Natural killer cell (primary cell): ENCODE data around the gene NFE2L3. TPM values are rescaled to one million over a fixed set of nuclear protein-coding genes. Genes with fewer than 3 reads are reported as not detected.

Experiments
- ATAC-seq, 3 donors: fragments of 150-1000 bp in 2 of 3; fragments of 200-7000 bp in 1 of 3; cut with Tn5 transposase; 1 replicate in 1 of 3; 2 replicates in 2 of 3; pipeline ENCODE4 v1.10.0; 2021; ENCODE audit warnings: mild to moderate bottlenecking in 2 of 3, moderate library complexity in 2 of 3
- DNase-seq, 2 donors: peaks; one replicate each; pipeline versions ENCODE4 v3.0.0 to v3.0.0-alpha.2; 2013 to 2021; ENCODE audit warnings: mixed read lengths in 1 of 2
- H3K27ac ChIP-seq: one replicate; pipeline ENCODE4 v1.5.1; 2013; ENCODE audit warnings: mild to moderate bottlenecking, low read length
- H3K27me3 ChIP-seq: one replicate; pipeline ENCODE4 v1.6.1; 2013; ENCODE audit warnings: low read length; ENCODE audit not compliant: control insufficient read depth, insufficient read depth
- H3K36me3 ChIP-seq: one replicate; pipeline ENCODE4 v1.6.1; 2013; ENCODE audit warnings: low read length; ENCODE audit not compliant: control insufficient read depth, insufficient read depth
- H3K4me1 ChIP-seq: one replicate; pipeline ENCODE4 v1.6.1; 2013; ENCODE audit warnings: low read length; ENCODE audit not compliant: control insufficient read depth, insufficient read depth
- H3K4me3 ChIP-seq: one replicate; pipeline ENCODE4 v1.5.1; 2013; ENCODE audit warnings: low read length
- H3K9me3 ChIP-seq: one replicate; pipeline ENCODE4 v1.6.1; 2013; ENCODE audit warnings: low read length; ENCODE audit not compliant: control insufficient read depth, insufficient read depth
- H3K27ac Mint-ChIP-seq, 2 donors: one replicate each; pipeline ENCODE4 v1.8.0; 2022; ENCODE audit warnings: mild to moderate bottlenecking in 2 of 2, mixed read lengths in 2 of 2, moderate library complexity in 1 of 2
- H3K27me3 Mint-ChIP-seq, 2 donors: one replicate each; pipeline ENCODE4 v1.8.0; 2022; ENCODE audit warnings: low read depth in 2 of 2, mixed read lengths in 2 of 2
- H3K36me3 Mint-ChIP-seq: one replicate; pipeline ENCODE4 v1.8.0; 2022; ENCODE audit warnings: mixed read lengths
- H3K4me1 Mint-ChIP-seq, 2 donors: one replicate each; pipeline ENCODE4 v1.8.0; 2022; ENCODE audit warnings: mixed read lengths in 2 of 2
- H3K4me3 Mint-ChIP-seq: one replicate; pipeline ENCODE4 v1.8.0; 2022; ENCODE audit warnings: mild to moderate bottlenecking, moderate library complexity, mixed read lengths
- H3K9me3 Mint-ChIP-seq, 2 donors: one replicate each; pipeline ENCODE4 v1.8.0; 2022; ENCODE audit warnings: mixed read lengths in 2 of 2
- WGBS: methylation state at CpG from one replicate; pipeline ENCODE4 v1.1.7; 2013; ENCODE audit warnings: missing lambda C conversion rate; ENCODE audit not compliant: insufficient coverage; 5-methylcytosine and 5-hydroxymethylcytosine counted together
- intact Hi-C: fragments of 100-400 bp; cut with micrococcal nuclease; formaldehyde crosslinking; loops from one replicate; pipeline ENCODE4 v1.14.2; 2022
- total RNA-seq, 4 donors: library from RNA; stranded (reverse); fragments of 120-200 nt in 1 of 4; gene quantifications; one replicate each; pipeline versions ENCODE4 v1.2.3 to v1.2.4, GENCODE V29; 2013 to 2022
- TF ChIP-seq, protein P1 (sequence below): fragments of 200-600 bp; IDR thresholded peaks from one replicate; pipeline ENCODE4 v1.8.0; 2022; ENCODE audit warnings: antibody characterized with exemption

Gene NFE2L3
- total RNA-seq, 3 donors from 2014 or later (not counting 1 experiment from before 2014, with no cell fraction given), result 0.68 to 2.0 (median 1.00) TPM

DNA sequence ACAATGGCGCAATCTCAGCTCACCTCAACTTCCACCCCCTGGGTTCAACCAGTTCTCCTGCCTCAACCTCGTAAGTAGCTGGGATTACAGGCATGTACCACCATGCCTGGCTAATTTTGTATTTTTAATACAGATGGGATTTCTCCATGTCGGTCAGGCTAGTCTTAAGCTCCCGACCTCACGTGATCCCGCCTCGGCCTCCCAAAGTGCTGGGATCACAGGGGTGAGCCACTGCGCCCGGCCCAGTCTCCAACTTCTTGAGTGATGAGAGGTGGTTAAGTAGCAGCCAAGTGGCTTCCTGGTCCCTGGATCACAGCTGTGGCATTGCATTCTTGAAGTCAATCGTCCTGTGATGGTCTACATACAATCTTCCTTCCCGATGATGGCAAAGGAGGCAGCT is 46.1 kb upstream of the NFE2L3 start:
- peaks cover 16% of the 10 kb centered on the region for H3K4me1 ChIP-seq
- no peak overlapping the region for H3K27ac ChIP-seq
- peaks cover 6 to 8% of the 10 kb centered on the region in 2 donors for H3K27me3 Mint-ChIP-seq
- ATAC-seq (no peak), DNase-seq (no peak)
- H3K9me3 Mint-ChIP-seq, result no peaks in the 10 kb centered on the region
- H3K27ac Mint-ChIP-seq, result no peak overlapping the region
- H3K36me3 ChIP-seq, result no peaks in the 10 kb centered on the region
- no peaks in the 10 kb centered on the region for H3K36me3 Mint-ChIP-seq
- no peaks in the 10 kb centered on the region for H3K9me3 ChIP-seq
- no peak overlapping the region for H3K4me3 Mint-ChIP-seq
- H3K27me3 ChIP-seq, result no peaks in the 10 kb centered on the region
- WGBS, result 96% methylated on average over 11 of the region's 11 CpGs
- no peak overlapping the region for H3K4me3 ChIP-seq
- TF ChIP-seq, protein P1, sequence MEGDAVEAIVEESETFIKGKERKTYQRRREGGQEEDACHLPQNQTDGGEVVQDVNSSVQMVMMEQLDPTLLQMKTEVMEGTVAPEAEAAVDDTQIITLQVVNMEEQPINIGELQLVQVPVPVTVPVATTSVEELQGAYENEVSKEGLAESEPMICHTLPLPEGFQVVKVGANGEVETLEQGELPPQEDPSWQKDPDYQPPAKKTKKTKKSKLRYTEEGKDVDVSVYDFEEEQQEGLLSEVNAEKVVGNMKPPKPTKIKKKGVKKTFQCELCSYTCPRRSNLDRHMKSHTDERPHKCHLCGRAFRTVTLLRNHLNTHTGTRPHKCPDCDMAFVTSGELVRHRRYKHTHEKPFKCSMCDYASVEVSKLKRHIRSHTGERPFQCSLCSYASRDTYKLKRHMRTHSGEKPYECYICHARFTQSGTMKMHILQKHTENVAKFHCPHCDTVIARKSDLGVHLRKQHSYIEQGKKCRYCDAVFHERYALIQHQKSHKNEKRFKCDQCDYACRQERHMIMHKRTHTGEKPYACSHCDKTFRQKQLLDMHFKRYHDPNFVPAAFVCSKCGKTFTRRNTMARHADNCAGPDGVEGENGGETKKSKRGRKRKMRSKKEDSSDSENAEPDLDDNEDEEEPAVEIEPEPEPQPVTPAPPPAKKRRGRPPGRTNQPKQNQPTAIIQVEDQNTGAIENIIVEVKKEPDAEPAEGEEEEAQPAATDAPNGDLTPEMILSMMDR, result no peak
- peaks cover 6 to 15% of the 10 kb centered on the region in 2 donors for H3K4me1 Mint-ChIP-seq
- intact Hi-C loops, result no loop called here

DNA sequence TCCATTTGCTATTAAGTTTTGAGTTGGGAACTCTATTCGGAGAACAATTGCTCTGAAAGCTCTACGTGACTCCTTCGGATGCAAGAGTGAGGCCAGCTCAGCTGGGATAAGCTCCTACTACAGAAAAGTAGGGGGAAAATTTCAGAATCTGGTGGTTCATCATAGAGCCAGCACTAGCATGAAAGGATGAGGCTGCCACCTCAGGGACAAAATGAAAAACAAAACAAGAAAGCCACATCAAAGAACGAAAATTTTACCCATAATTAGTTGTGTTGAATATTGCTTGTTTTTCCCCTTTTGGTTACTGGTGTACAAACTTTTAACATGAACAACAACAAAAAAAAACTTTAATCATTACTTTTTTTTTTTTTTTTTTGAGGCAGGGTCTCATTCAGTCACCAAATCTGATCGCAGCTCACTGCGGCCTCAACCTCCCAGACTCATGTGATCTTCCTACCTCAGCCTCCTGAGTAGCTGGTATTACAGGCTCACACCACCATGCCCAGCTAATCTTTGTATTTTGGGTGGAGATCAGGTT is 39.7 kb upstream of the NFE2L3 start:
- no peaks in the 10 kb centered on the region for H3K9me3 Mint-ChIP-seq
- 93% methylated on average over 3 of the region's 6 CpGs for WGBS
- no peaks in the 10 kb centered on the region for H3K36me3 Mint-ChIP-seq
- peaks cover 0 to 15% of the 10 kb centered on the region in 2 donors for H3K27me3 Mint-ChIP-seq
- Histone ChIP-seq H3K27me3 (no peaks in the 10 kb centered on the region), H3K4me3 (no peak overlapping the region), H3K27ac (no peak overlapping the region), H3K36me3 (no peaks in the 10 kb centered on the region), H3K4me1 (no peaks in the 10 kb centered on the region), H3K9me3 (no peaks in the 10 kb centered on the region)
- no peak overlapping the region for H3K27ac Mint-ChIP-seq
- TF ChIP-seq, protein P1, result no peak
- intact Hi-C loops, result no loop called here
- no peak for ATAC-seq
- H3K4me3 Mint-ChIP-seq, result no peak overlapping the region
- peak in 1 of 2 donors; percentile 47 for DNase-seq
- no peaks in the 10 kb centered on the region for H3K4me1 Mint-ChIP-seq

DNA sequence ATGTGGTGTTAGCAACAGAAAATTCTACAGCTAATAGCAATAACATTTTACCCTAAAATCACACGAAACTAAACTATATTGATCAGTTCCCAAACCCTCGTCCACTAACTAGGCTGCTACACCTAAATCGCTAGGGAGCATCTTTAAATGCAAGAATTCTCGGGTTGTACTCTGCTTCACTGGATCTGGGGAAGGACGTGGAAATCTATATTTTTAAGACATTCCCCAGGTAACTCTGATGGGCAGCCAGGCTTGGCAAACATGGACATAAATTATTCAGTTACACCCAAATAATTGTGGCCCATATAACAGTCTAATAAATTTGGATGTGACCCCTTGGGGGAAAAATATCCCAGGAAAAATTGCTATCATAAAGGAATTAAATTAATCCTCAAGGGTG is 36.3 kb upstream of the NFE2L3 start:
- H3K9me3 ChIP-seq, result no peaks in the 10 kb centered on the region
- DNase-seq, result no peak
- H3K36me3 ChIP-seq, result no peaks in the 10 kb centered on the region
- no peak overlapping the region for H3K27ac Mint-ChIP-seq
- H3K27ac ChIP-seq, result no peak overlapping the region
- H3K4me3 ChIP-seq, result no peak overlapping the region
- TF ChIP-seq, protein P1, result no peak
- intact Hi-C loops, result no loop called here
- no peak overlapping the region for H3K4me3 Mint-ChIP-seq
- ATAC-seq, result no peak
- peaks cover 0 to 7% of the 10 kb centered on the region in 2 donors for H3K27me3 Mint-ChIP-seq
- no peaks in the 10 kb centered on the region for H3K4me1 Mint-ChIP-seq
- no peaks in the 10 kb centered on the region for H3K4me1 ChIP-seq
- H3K36me3 Mint-ChIP-seq, result no peaks in the 10 kb centered on the region
- H3K9me3 Mint-ChIP-seq, result no peaks in the 10 kb centered on the region
- 73% methylated on average over 4 of the region's 5 CpGs for WGBS
- H3K27me3 ChIP-seq, result no peaks in the 10 kb centered on the region
